ENCODE data around the gene KCMF1. TPM values are rescaled to one million over a fixed set of nuclear protein-coding genes. Genes with fewer than 3 reads are reported as not detected.

KCMF1 gene
- total RNA-seq, 2 experiments from 2014 or later = 96.3 to 96.4 TPM

- ChIA-PET POLR2A (no interaction called here), CTCF (interaction anchor here (0.7 to 0.9 kb wide), 2 partner anchors 14 to 36 kb away, joined by 3 to 4 read pairs; no protein-coding TSS in a partner anchor)
These were observed 38.2 kb downstream of the KCMF1 start for GRCh38 chr2:85009019-85009618.

- ChIA-PET POLR2A (no interaction called here), CTCF (no interaction called here)
These were observed 39.4 kb downstream of the KCMF1 start for GRCh38 chr2:85010404-85010803.

DNA sequence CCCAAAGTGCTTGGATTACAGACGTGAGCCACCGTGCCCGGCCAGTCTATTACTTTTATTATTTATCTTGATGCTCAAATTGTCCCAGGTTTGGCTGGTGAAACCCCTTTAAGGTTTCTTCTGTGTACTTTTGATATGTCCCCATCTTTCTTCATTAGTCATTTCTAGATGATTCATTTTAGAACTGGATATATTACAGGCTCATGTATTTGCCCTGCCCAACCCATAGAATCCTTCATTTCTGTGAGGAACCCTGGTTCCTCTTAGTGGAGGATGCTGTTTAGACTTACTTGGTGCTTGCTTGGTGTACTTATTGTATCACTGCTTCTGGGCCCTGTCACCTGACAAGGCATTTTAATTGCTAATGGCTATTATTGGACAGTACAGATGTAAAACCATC lies 40.1 kb downstream of the KCMF1 start:
- CTCF ChIA-PET = no interaction called here
- POLR2A ChIA-PET = no interaction called here

- ChIA-PET POLR2A (no interaction called here), CTCF (interaction anchor here (0.8 kb wide), 1 partner anchor 86 kb away, joined by 3 read pairs; no protein-coding TSS in a partner anchor)
These were observed 40.8 kb downstream of the KCMF1 start for GRCh38 chr2:85011747-85012146.

- CTCF ChIA-PET = interaction anchor here (0.8 kb wide), 1 partner anchor 86 kb away, joined by 3 read pairs; no protein-coding TSS in a partner anchor
- POLR2A ChIA-PET = no interaction called here
These were observed 41.5 kb downstream of the KCMF1 start for GRCh38 chr2:85012431-85012830.

DNA sequence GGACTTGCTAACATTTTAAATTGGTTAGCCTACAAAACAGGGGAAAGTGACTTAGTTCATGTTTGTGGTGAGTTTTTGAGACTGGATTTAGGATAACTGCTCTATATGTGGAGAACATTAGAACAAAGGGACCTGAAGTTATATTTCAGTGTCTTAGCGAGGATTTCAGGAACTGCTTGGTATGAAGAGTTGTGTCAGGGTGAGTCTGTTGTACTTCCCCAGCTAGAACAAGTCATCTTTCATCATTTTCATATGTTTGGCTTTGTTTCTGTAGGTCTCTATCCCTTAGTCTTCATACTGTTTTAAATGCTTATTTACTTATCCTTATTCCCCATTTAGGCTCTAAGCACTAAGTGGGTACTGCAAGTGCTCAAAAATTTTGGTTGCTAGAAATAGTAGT lies 41.9 kb downstream of the KCMF1 start:
- ChIA-PET CTCF (interaction anchor here (0.8 to 1.6 kb wide), 2 partner anchors 87 to 88 kb away, joined by 3 read pairs; no protein-coding TSS in a partner anchor), POLR2A (no interaction called here)

- ChIA-PET POLR2A (interaction anchor here (0.6 to 1.1 kb wide), 5 partner anchors 15 to 70 kb away, joined by 3 to 13 read pairs (median 3); partner anchors contain the start of gene KCMF1), CTCF (interaction anchor here (0.6 to 1.5 kb wide), 12 partner anchors 10 to 90 kb away, joined by 3 to 6 read pairs (median 3); no protein-coding TSS in a partner anchor)
These were observed 44.8 kb downstream of the KCMF1 start for GRCh38 chr2:85015653-85016360.

DNA sequence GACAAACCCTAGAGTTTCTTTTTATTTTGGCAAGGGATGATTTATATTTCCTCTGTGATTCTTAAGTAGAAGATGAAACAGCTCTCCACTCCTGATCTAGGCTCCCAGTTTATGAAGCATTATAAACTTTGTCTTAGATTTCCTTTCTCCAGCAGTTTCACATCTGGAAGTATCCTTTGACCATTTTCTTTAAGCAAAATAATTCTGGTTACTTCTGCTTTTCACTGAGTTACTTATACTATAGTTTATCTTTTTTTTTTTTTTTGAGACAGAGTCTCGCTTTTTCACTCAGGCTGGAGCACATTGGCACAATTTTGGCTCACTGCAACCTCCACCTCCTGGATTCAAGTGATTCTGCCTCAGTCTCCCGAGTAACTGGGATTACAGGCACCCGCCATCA lies 45.5 kb downstream of the KCMF1 start:
- CTCF ChIA-PET = interaction anchor here (0.8 to 0.9 kb wide), 2 partner anchors 17 to 90 kb away, joined by 3 to 4 read pairs; no protein-coding TSS in a partner anchor
- POLR2A ChIA-PET = no interaction called here

DNA sequence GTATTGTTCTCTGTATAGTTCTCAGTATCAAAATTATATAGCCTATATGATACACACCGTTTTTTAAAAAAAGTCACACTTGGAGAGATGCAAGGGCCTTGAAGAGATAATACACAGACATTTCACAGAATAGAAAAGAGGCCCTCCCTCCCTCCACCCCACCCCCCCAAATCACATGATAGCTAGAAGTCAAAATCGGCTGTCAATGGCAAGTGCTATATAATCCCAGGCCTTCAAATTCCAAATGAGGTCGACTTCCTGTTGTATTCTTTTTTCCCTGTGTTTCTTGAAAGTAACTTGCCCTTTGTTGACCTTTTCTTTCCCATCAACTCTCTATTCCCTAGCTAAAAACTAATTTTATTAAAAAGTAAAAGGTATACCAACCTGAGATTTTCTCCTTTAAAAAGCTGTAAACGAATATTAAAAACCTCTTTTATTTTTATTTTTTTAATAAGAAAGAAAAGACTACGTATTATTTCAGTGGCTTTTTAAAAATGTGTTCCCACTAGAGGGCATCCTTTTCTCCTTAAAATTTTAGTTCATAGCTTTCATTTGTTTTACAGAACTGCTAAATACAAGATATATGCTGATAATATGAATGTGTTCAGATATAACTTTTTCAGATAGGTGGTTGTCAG lies 46.6 kb downstream of the KCMF1 start:
- POLR2A ChIA-PET = interaction anchor here (0.6 to 1.0 kb wide), 3 partner anchors 46 to 559 kb away, joined by 4 to 8 read pairs (median 6); no protein-coding TSS in a partner anchor
- CTCF ChIA-PET = interaction anchor here (0.7 to 1.1 kb wide), 7 partner anchors 12 to 322 kb away, joined by 3 to 6 read pairs (median 3); no protein-coding TSS in a partner anchor

DNA sequence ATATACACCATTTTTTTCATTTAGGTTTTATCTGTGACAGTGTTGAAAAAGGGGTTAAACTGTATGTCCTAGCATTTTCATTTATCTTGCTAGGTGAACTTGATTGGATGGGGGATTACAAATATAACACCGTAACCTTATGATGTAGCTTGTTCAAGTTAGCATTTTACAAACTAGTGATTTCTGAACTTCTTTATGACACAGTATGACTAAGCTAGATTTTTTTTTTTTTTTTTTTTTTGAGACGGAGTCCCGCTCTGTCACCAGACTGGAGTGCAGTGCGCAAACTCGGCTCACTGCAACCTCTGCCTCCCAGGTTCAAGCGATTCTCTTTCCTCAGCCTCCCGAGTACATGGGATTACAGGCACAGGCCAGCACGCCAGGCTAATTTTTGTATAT lies 47.1 kb downstream of the KCMF1 start:
- ChIA-PET CTCF (interaction anchor here (0.7 to 1.1 kb wide), 7 partner anchors 11 to 322 kb away, joined by 3 to 6 read pairs (median 3); no protein-coding TSS in a partner anchor), POLR2A (interaction anchor here (0.6 to 1.0 kb wide), 4 partner anchors 46 to 560 kb away, joined by 3 to 8 read pairs (median 5); no protein-coding TSS in a partner anchor)

- CTCF ChIA-PET = interaction anchor here (1.4 to 1.5 kb wide), 2 partner anchors 12 to 93 kb away, joined by 4 to 6 read pairs; no protein-coding TSS in a partner anchor
- POLR2A ChIA-PET = no interaction called here
These were observed 48.2 kb downstream of the KCMF1 start for GRCh38 chr2:85019121-85019520.

DNA sequence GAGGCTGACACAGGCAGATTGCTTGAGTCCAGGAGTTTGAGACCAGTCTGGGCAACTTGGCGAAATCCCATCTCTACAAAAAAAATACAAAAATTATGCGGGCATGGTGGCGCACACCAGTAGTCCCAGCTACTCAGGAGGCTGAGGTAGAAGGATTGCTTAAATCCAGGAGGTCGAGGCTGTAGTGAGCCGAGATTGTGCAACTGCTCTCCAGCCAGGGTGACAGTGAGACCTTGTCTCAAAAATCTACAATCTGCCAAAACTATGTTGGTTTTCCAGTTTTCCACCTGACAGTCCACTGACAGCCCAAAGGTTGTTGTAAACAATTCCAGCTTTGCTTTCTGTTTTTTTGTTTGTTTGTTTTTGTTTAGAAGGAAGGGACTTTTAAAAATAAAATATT lies 51.3 kb downstream of the KCMF1 start:
- ChIA-PET CTCF (interaction anchor here (0.7 kb wide), 1 partner anchor 96 kb away, joined by 3 read pairs; no protein-coding TSS in a partner anchor), POLR2A (no interaction called here)

DNA sequence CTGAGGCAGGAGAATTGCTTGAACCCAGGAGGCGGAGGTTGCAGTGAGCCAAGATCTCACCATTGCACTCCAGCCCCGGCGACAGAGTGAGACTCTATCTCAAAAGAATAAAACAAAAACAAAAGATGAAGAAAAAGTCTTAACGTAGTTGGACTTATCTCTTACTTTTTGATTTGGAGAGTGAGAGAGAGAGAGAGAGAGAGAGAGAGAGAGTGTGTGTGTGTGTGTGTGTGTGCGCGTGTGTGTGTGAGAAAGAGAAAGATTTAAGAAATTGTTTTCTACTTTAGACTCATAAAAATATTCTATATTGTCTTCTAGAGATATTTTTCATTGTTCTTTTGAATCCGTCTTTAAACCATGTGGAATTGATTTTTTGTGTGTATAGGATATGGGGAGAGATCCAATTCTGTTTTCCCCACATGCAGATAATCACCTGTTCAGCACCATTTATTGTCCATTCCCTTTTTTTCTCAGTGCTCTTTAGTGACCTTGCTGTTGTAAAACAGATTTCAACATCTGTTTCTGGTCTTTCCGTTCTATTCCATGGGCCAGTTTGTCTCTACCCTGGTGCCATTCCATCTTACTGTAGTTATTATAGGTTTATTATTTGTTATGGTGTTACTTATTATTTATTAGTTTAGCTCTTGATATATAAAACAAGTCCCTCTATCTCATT lies 53.5 kb downstream of the KCMF1 start:
- CTCF ChIA-PET = no interaction called here
- POLR2A ChIA-PET = no interaction called here

DNA sequence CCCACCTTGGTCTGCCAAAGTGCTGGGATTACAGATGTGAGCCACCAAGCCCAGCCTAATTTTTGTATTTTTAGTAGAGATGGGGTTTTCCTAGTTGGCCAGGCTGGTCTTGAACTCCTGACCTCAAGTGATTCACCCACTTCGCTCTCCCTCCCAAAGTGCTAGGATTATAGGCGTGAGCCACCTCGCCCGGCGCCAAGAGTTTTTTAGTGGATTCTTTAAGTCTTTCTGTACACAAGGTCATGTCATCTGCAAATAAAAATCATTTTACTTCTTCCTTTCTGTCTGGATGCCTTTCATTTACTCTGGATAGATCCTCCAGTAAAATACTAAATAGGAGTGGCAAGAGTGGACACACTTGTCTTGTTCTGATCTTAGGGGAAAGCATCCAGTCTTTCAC lies 61.7 kb downstream of the KCMF1 start:
- ChIA-PET CTCF (interaction anchor here (1.2 kb wide), 1 partner anchor 16 kb away, joined by 3 read pairs; no protein-coding TSS in a partner anchor), POLR2A (no interaction called here)

DNA sequence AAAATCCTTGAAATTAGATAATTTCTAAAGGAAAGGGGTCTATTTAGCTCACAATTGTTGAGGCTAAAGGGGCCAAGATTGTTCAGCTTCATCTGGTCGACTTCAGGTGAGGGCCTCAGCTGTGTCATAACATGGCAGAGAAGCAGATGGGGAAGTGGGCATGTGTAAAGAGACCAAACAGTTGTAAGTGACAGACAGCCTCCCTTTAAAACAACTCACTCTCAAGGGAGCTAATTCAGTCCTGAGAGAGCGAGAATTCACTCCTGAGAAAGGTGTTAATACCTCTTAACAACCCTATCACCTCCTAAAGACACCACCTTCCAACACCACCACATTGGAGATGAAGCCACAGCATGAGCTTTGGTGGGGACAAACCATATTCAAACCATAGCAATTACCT lies 62.4 kb downstream of the KCMF1 start:
- POLR2A ChIA-PET = interaction anchor here (0.5 kb wide), 1 partner anchor 8 kb away, joined by 5 read pairs; no protein-coding TSS in a partner anchor

GRCh38 chr2:85034158-85034557 lies 63.2 kb downstream of the KCMF1 start:
- ChIA-PET POLR2A (no interaction called here), CTCF (interaction anchor here (0.7 kb wide), 1 partner anchor 93 kb away, joined by 3 read pairs; no protein-coding TSS in a partner anchor)

More for the DNA sequence above, 62.4 kb downstream of the KCMF1 start:
- CTCF ChIA-PET = interaction anchor here (1.2 kb wide), 1 partner anchor 17 kb away, joined by 3 read pairs; no protein-coding TSS in a partner anchor

GRCh38 chr2:85037622-85038021 lies 66.7 kb downstream of the KCMF1 start:
- ChIA-PET CTCF (no interaction called here), POLR2A (no interaction called here)

DNA sequence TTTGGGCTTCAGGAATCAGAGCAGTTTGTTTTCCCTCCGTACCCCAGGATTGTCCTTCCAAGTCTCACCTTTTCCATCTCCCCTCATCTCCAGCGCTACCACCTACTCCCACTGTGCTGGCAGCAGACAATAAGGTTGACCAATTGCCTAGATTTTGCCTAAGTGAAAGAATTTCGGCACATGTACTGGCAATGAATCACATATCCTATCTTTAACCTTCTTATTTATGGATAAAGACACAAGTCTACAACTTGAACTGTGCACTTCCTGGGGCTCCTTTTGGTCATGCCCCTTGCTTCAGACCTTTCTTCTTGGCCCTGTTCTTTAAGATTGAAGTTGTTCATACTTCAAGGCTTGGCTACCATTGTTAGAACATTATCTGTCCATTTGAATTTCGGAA lies 71.4 kb downstream of the KCMF1 start:
- CTCF ChIA-PET = no interaction called here

GRCh38 chr2:85048534-85048933 lies 77.6 kb downstream of the KCMF1 start:
- ChIA-PET CTCF (no interaction called here), POLR2A (no interaction called here)

More for the DNA sequence above, 71.4 kb downstream of the KCMF1 start:
- POLR2A ChIA-PET = interaction anchor here (0.7 kb wide), 1 partner anchor 501 kb away, joined by 4 read pairs; no protein-coding TSS in a partner anchor
